Neural progenitor cell (in vitro differentiated cells): ENCODE data around the gene PIK3R6.

Source experiments
- CTCF ChIP-seq: fragments of 200-600 bp; sonication (generic); IDR thresholded peaks from 2 replicates; pipeline ENCODE4 v1.5.1; 2017; ENCODE audit warnings: antibody characterized with exemption, mild to moderate bottlenecking
- EZH2 ChIP-seq: fragments of 200-600 bp; sonication (generic); IDR thresholded peaks from 2 replicates; pipeline ENCODE4 v1.6.1; 2017; ENCODE audit warnings: antibody characterized with exemption, mild to moderate bottlenecking, moderate library complexity
- EZH2phosphoT487 ChIP-seq: fragments of 200-600 bp; sonication (generic); IDR thresholded peaks from 2 replicates; pipeline ENCODE4 v1.6.1; 2017; ENCODE audit warnings: antibody characterized with exemption

- TF ChIP-seq EZH2 (no peak), CTCF (no peak), EZH2phosphoT487 (no peak)
Measured at GRCh38 chr17:8835631-8836364, 31.7 kb downstream of the PIK3R6 start.
